Middle frontal gyrus (tissue), 1 donor: ENCODE data around the gene PLEKHA6.
"Not testable (repeated sequence)": the region's sequence is repeated elsewhere in the genome, so short reads cannot be mapped to it uniquely, and the experiment has no call there.

Experiments used
- DNase-seq: peaks from one replicate; pipeline ENCODE4 v3.0.0-alpha.2; 2015; ENCODE audit warnings: low spot score; ENCODE audit errors: extremely low spot score

The PLEKHA6 gene

GRCh38 chr1:204246876-204247275 is 112.9 kb downstream of the PLEKHA6 start:
- DNase-seq, result no peak

GRCh38 chr1:204242920-204243319 is 116.8 kb downstream of the PLEKHA6 start:
- DNase-seq, result no peak

GRCh38 chr1:204241914-204242313 is 117.8 kb downstream of the PLEKHA6 start:
- DNase-seq, result no peak

- DNase-seq, result no peak
Observed at GRCh38 chr1:204241050-204241449, 118.7 kb downstream of the PLEKHA6 start.

GRCh38 chr1:204240233-204240632 is 119.5 kb downstream of the PLEKHA6 start:
- no peak for DNase-seq

- DNase-seq, result not testable (repeated sequence)
Observed at GRCh38 chr1:204239401-204239800, 120.3 kb downstream of the PLEKHA6 start.

GRCh38 chr1:204238520-204238919 is 121.2 kb downstream of the PLEKHA6 start:
- not testable (repeated sequence) for DNase-seq

GRCh38 chr1:204237515-204237914 is 122.2 kb downstream of the PLEKHA6 start:
- DNase-seq, result not testable (repeated sequence)

GRCh38 chr1:204232526-204232925 is 127.2 kb downstream of the PLEKHA6 start:
- no peak for DNase-seq

- DNase-seq, result no peak
Observed at GRCh38 chr1:204230211-204230610, 129.5 kb downstream of the PLEKHA6 start.

GRCh38 chr1:204228896-204229295 is 130.8 kb downstream of the PLEKHA6 start:
- DNase-seq, result no peak

GRCh38 chr1:204227996-204228785 is 131.5 kb downstream of the PLEKHA6 start:
- DNase-seq, result no peak

- no peak for DNase-seq
Observed at GRCh38 chr1:204227351-204227750, 132.4 kb downstream of the PLEKHA6 start.

- DNase-seq, result no peak
Observed at GRCh38 chr1:204225841-204226735, 133.6 kb downstream of the PLEKHA6 start.

GRCh38 chr1:204224655-204225054 is 135.1 kb downstream of the PLEKHA6 start:
- DNase-seq, result no peak

- no peak for DNase-seq
Observed at GRCh38 chr1:204223129-204223860, 136.4 kb downstream of the PLEKHA6 start.

GRCh38 chr1:204222764-204223055 is 137.0 kb downstream of the PLEKHA6 start:
- no peak for DNase-seq

GRCh38 chr1:204222006-204222763 is 137.5 kb downstream of the PLEKHA6 start:
- DNase-seq, result no peak

- DNase-seq, result no peak
Observed at GRCh38 chr1:204221271-204221670, 138.5 kb downstream of the PLEKHA6 start.

GRCh38 chr1:204219971-204220616 is 139.6 kb downstream of the PLEKHA6 start:
- DNase-seq, result no peak

GRCh38 chr1:204218552-204218951 is 141.2 kb downstream of the PLEKHA6 start:
- DNase-seq, result no peak
